ENCODE measurements around the gene ZSWIM6. TPM values are rescaled to one million over a fixed set of nuclear protein-coding genes. Genes with fewer than 3 reads are reported as not detected.

ZSWIM6 gene
- total and polyA plus RNA-seq, 2 of the 4 experiments (the other 2 are of a cell fraction) = 10.8 to 14.1 TPM

- peaks cover 5% of the 10 kb centered on the region; the same call in 1 of the 2 replicates for H3K36me3 ChIP-seq (ENCODE audit: control insufficient read depth, insufficient read depth, low read length)
- H3K14ac ChIP-seq (replicated peaks; ENCODE audit: low read depth, low read length) = no peak overlapping the region
- no peak overlapping the region for H4K91ac ChIP-seq (ENCODE audit: insufficient read depth, low read depth, low read length)
- DNase-seq (no peak), ATAC-seq (ENCODE audit: low read depth) (no peak)
- POLR2A ChIA-PET (ENCODE audit: unreplicated experiment) = no interaction called here
- peaks cover 9% of the 10 kb centered on the region; the same call in 1 of the 2 replicates for H3K9me1 ChIP-seq (ENCODE audit: insufficient read depth, low read length)
- no peak overlapping the region for H2AK9ac ChIP-seq (replicated peaks; ENCODE audit: low read depth, low read length, poor library complexity)
- no peak overlapping the region for H4K5ac ChIP-seq (ENCODE audit: low read depth, low read length)
- H2BK5ac ChIP-seq (ENCODE audit: low read depth, low read length, poor library complexity, severe bottlenecking) = no peak overlapping the region
- no peak overlapping the region for H2BK15ac ChIP-seq (ENCODE audit: low read depth, low read length)
- WGBS, 2 experiments (ENCODE audit: extremely low coverage in 2 of 2, insufficient read length in 1 of 2) = no CpG with 5 or more reads among the region's 4 CpGs
- intact Hi-C loops (cut with micrococcal nuclease) (no loop called here), dilution Hi-C loops (cut with HindIII; ENCODE audit: low sequenced_read_pairs, unreplicated experiment) (no loop called here), in situ Hi-C loops (cut with MboI; ENCODE audit: low sequenced_read_pairs) (no loop called here)
- no peak overlapping the region for H4K8ac ChIP-seq (ENCODE audit: low read depth in 2 of 2, low read length in 2 of 2)
- peaks cover 4% of the 10 kb centered on the region; the same call in 1 of the 2 replicates for H3K4me1 ChIP-seq (ENCODE audit: control insufficient read depth, insufficient read depth, low read length)
- H2AK5ac ChIP-seq (ENCODE audit: low read depth, low read length) = no peak overlapping the region
- H4K20me1 ChIP-seq (ENCODE audit: insufficient read depth, low read length) = peaks cover 30% of the 10 kb centered on the region
- CTCF ChIA-PET = interaction anchor here (0.5 kb wide), 1 partner anchor 972 kb away, joined by 3 read pairs; no protein-coding TSS in a partner anchor
- H3K27me3 ChIP-seq (ENCODE audit: control insufficient read depth, insufficient read depth, low read length) = no peaks in the 10 kb centered on the region
- H3K79me1 ChIP-seq (ENCODE audit: low read depth in 1 of 2, low read length in 2 of 2) = peaks cover 38 to 63% of the 10 kb centered on the region in 2 experiments
- H3K56ac ChIP-seq (ENCODE audit: extremely low read depth, insufficient read depth, low read length) = no peak overlapping the region
- no peak overlapping the region for H3K18ac ChIP-seq (ENCODE audit: low read depth, low read length)
- no peak overlapping the region for H2BK120ac ChIP-seq (ENCODE audit: low read depth, low read length)
- no peak overlapping the region for H3K9ac ChIP-seq (ENCODE audit: low read depth, low read length)
- BruUV-seq (replicated peaks) = no TSS peak
- H3K4me2 ChIP-seq (ENCODE audit: low read depth, low read length) = no peak overlapping the region
- no peak overlapping the region for H2BK20ac ChIP-seq (ENCODE audit: low read depth, low read length)
- no peaks in the 10 kb centered on the region for H3K9me3 ChIP-seq (ENCODE audit: control insufficient read depth, insufficient read depth, low read length)
- H3K27ac ChIP-seq (ENCODE audit: insufficient read depth, low read length) = no peak overlapping the region
- no peak overlapping the region for H2AFZ ChIP-seq (replicated peaks; ENCODE audit: low read length, poor library complexity)
- H3K23ac ChIP-seq (ENCODE audit: low read depth, low read length) = no peak overlapping the region
- TF ChIP-seq RCOR1 (IDR thresholded peaks at IDR 0.05; ENCODE audit: insufficient replicate concordance, low read length) = no peak
- no peak for TF ChIP-seq USF2 (IDR thresholded peaks at IDR 0.05; ENCODE audit: low read depth, low read length)
- no peak for TF ChIP-seq MAZ (IDR thresholded peaks at IDR 0.05; ENCODE audit: borderline replicate concordance, low read depth, low read length)
- TF ChIP-seq MXI1 (IDR thresholded peaks at IDR 0.05; ENCODE audit: borderline replicate concordance, low read depth, low read length) = no peak
- no peak for TF ChIP-seq BHLHE40 (IDR thresholded peaks at IDR 0.05; ENCODE audit: low read depth, low read length)
- no peak for TF ChIP-seq FOS (IDR thresholded peaks at IDR 0.05; ENCODE audit: low read depth, low read length)
- TF ChIP-seq ELK1 (IDR thresholded peaks at IDR 0.05; ENCODE audit: borderline replicate concordance, low read depth, low read length) = no peak
- TF ChIP-seq RFX5 (IDR thresholded peaks at IDR 0.05; ENCODE audit: low read depth, low read length) = no peak
- TF ChIP-seq CTCF (conservative IDR thresholded peaks at IDR 0.05; ENCODE audit: low read depth, low read length) = no peak
- no peak for TF ChIP-seq RAD21 (IDR thresholded peaks at IDR 0.05; ENCODE audit: low read length)
- TF ChIP-seq NFE2L2 (IDR thresholded peaks at IDR 0.05; ENCODE audit: low read depth, low read length) = no peak
- no peak for TF ChIP-seq CHD1 (IDR thresholded peaks at IDR 0.05; ENCODE audit: low read depth, low read length)
- no peak for TF ChIP-seq CEBPB (IDR thresholded peaks at IDR 0.05; ENCODE audit: low read depth, low read length)
- no peak for TF ChIP-seq POLR2A (IDR thresholded peaks at IDR 0.05; ENCODE audit: low read depth, low read length)
- TF ChIP-seq SMC3 (IDR thresholded peaks at IDR 0.05; ENCODE audit: low read depth, low read length) = no peak
- H3K4ac ChIP-seq (ENCODE audit: low read depth, low read length) = no peak overlapping the region
- no peak overlapping the region for H3K4me3 ChIP-seq (ENCODE audit: insufficient read depth, low read depth, low read length)
Measured at GRCh38 chr5:61479850-61480614, 148.0 kb downstream of the ZSWIM6 start.
